HEK293T (cell line): ENCODE data around the gene MBOAT2.

Source experiments
- ARNT ChIP-seq: fragments of 450-650 bp; IDR thresholded peaks from 2 replicates; pipeline ENCODE4 v1.6.1; 2017; ENCODE audit warnings: mild to moderate bottlenecking
- FOXA1 ChIP-seq: fragments of 450-650 bp; IDR thresholded peaks from 2 replicates; pipeline ENCODE4 v1.6.1; 2016; ENCODE audit warnings: mild to moderate bottlenecking
- L3MBTL2 ChIP-seq: fragments of 450-650 bp; conservative IDR thresholded peaks from 2 replicates; pipeline ENCODE4 v1.6.1; 2016; ENCODE audit warnings: mild to moderate bottlenecking
- NFRKB ChIP-seq: fragments of 450-650 bp; IDR thresholded peaks from 2 replicates; pipeline ENCODE4 v1.6.1; 2016; ENCODE audit warnings: mild to moderate bottlenecking, moderate library complexity
- PKNOX1 ChIP-seq: fragments of 450-650 bp; IDR thresholded peaks from 2 replicates; pipeline ENCODE4 v1.6.1; 2016
- SP1 ChIP-seq: fragments of 450-650 bp; IDR thresholded peaks from 2 replicates; pipeline ENCODE4 v1.6.1; 2017

- no peak for TF ChIP-seq ARNT
- TF ChIP-seq PKNOX1 = no peak
- TF ChIP-seq NFRKB = no peak
- TF ChIP-seq SP1 = no peak
- no peak for TF ChIP-seq L3MBTL2
- TF ChIP-seq FOXA1 = no peak
Measured at GRCh38 chr2:8980096-8980495, 23.4 kb downstream of the MBOAT2 start.
